ENCODE data around the gene CAND2. TPM values are rescaled to one million over a fixed set of nuclear protein-coding genes. Genes with fewer than 3 reads are reported as not detected.

Gene CAND2
- 2.6 and 3.1 TPM in 2 replicates for total RNA-seq

DNA sequence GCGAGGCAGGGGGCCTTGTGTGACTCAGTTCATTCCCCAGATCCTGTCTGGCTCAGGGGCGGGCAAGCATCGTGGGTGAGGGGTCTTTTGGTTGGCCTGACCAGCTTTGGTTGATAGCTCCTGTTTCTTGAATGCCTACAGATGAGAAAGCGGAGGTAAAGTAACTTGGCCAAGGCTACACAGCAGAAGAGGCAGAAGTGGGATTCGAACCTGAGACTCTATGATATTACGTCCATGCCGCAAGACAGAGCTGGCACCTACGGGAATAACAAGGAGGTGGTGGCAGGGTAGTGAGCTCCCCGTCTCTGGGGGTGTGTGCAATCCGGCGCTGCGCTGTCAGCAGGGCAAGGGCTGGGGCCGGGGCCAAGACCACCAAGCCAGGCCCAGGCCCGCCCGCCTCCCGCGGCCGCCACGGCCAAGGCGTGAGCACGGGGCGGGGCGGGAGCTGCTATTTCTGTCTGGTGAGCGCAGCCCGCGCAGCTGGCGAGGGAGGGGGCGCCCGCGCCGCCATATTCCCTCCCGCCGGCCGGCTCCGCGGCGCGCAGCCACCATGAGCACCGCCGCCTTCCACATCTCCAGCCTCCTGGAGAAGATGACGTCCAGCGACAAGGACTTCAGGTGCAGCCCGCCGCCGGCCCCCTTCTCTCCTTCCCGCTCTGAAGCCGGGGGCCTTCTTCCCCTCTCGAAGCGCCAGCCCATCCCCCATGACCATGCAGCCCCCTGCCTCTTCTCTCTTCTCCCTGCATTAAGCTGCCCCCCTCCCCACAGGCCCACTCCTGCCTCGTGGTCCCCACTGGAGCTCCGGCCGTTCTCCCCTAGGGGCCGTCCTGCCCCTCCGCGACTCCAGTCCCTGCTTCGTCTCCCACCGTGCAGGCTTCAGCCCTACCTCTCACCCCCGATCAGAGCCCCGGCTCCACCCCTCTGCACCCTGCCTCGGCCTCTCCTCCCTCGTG, at the start of gene CAND2:
TSS of gene CAND2 (plus strand) at position 510 of the 953 bp plus-strand sequence. CDS start at position 551, 41 bp downstream.

GRCh38 chr3:12759097-12759679, 37.3 kb upstream of the CAND2 start, which contains the start of gene TMEM40:
TSS of gene TMEM40 (minus strand) at chr3:12759259. CDS start at chr3:12749832, 9,427 bp downstream.

GRCh38 chr3:12841149-12841969, 44.9 kb downstream of the CAND2 start, which contains the start of gene RPL32:
TSS of gene RPL32 (minus strand) at chr3:12841565. CDS start at chr3:12840237, 1,328 bp downstream.

Small RNA genes lying within 50 kb of the gene (small RNA-seq; reads per million reads assigned to genes)
- gene AC034198.1 (ENCODE audit: low replicate concordance), result not detected

Other genes starting within 250 kb of the CAND2 start
- gene MKRN2, start 239.6 kb upstream of the CAND2 start, total RNA-seq, result 44.2 and 45.7 TPM in 2 replicates
- 58.6 and 102 TPM in 2 replicates for gene RAF1, start 132.6 kb upstream of the CAND2 start, total RNA-seq
- gene TMEM40, start 37.4 kb upstream of the CAND2 start, total RNA-seq, result 0.86 TPM in 1 of 2 replicates, not detected in the other
- 338 and 975 TPM in 2 replicates for gene RPL32, start 44.9 kb downstream of the CAND2 start, total RNA-seq